HepG2 (cell line): ENCODE data around the gene DRAP1. TPM values are rescaled to one million over a fixed set of nuclear protein-coding genes. Genes with fewer than 3 reads are reported as not detected.

ENCODE experiments used
- AHR ChIP-seq: IDR thresholded peaks from 2 replicates; pipeline ENCODE4 v1.6.1; 2018; ENCODE audit warnings: missing genetic modification reagents, missing compliant biosample characterization
- BCL6 ChIP-seq: IDR thresholded peaks from 2 replicates; pipeline ENCODE4 v1.6.1; 2016; ENCODE audit warnings: missing genetic modification reagents, missing compliant biosample characterization
- CBX2 ChIP-seq, 2 experiments: fragments of 200-600 bp in 1 of 2; sonication (generic); formaldehyde crosslinking in 1 of 2; IDR thresholded peaks; 2 replicates each; pipeline versions ENCODE4 v1.7.0 to v1.8.1; 2018 to 2022; ENCODE audit warnings: low read depth in 2 of 2, low read length in 1 of 2, mild to moderate bottlenecking in 1 of 2, missing genetic modification reagents in 1 of 2
- EP300 ChIP-seq, 3 experiments: sonication (generic) in 1 of 3; formaldehyde crosslinking in 1 of 3; IDR thresholded peaks; 2 replicates each; pipeline versions ENCODE4 v1.5.1 to v1.6.1; 2011 to 2020; ENCODE audit warnings: low read depth in 2 of 3, low read length in 2 of 3, borderline replicate concordance in 1 of 3, improper control_type of control experiment in 1 of 3, mild to moderate bottlenecking in 1 of 3, missing genetic modification reagents in 1 of 3, moderate library complexity in 1 of 3
- ETV6 ChIP-seq: sonication (generic); formaldehyde crosslinking; conservative IDR thresholded peaks from 2 replicates; pipeline ENCODE4 v1.4.0; 2020; ENCODE audit warnings: missing genetic modification reagents
- GABPB1 ChIP-seq: IDR thresholded peaks from 2 replicates; pipeline ENCODE4 v1.6.1; 2016; ENCODE audit warnings: mild to moderate bottlenecking, missing genetic modification reagents, moderate library complexity, missing compliant biosample characterization
- HIVEP1 ChIP-seq: sonication (generic); formaldehyde crosslinking; IDR thresholded peaks from 2 replicates; pipeline ENCODE4 v1.4.0; 2020; ENCODE audit warnings: mild to moderate bottlenecking, missing genetic modification reagents
- MEIS2 ChIP-seq: sonication (generic); formaldehyde crosslinking; IDR thresholded peaks from 2 replicates; pipeline ENCODE4 v1.9.0; 2021; ENCODE audit warnings: mild to moderate bottlenecking, missing genetic modification reagents
- PITX1 ChIP-seq: sonication (generic); formaldehyde crosslinking; IDR thresholded peaks from 2 replicates; pipeline ENCODE4 v1.5.1; 2020; ENCODE audit warnings: mild to moderate bottlenecking, missing genetic modification reagents
- SCMH1 ChIP-seq: sonication (generic); formaldehyde crosslinking; IDR thresholded peaks from 2 replicates; pipeline ENCODE4 v1.9.0; 2021; ENCODE audit warnings: missing genetic modification reagents, mild to moderate bottlenecking, borderline replicate concordance
- TAF15 ChIP-seq: fragments of 200-400 bp; formaldehyde crosslinking; IDR thresholded peaks from one replicate; pipeline ENCODE4 v1.6.1; 2018; ENCODE audit warnings: mild to moderate bottlenecking, low read depth, low read length; ENCODE audit not compliant: poor library complexity, severe bottlenecking
- ZKSCAN1 ChIP-seq: fragments of 150-350 bp; IDR thresholded peaks from 2 replicates; pipeline ENCODE4 v1.6.1; 2014; ENCODE audit warnings: low read length
- ZMYM3 ChIP-seq: sonication (generic); formaldehyde crosslinking; IDR thresholded peaks from 2 replicates; pipeline ENCODE4 v1.5.1; 2020; ENCODE audit warnings: mild to moderate bottlenecking, missing genetic modification reagents
- ZNF143 ChIP-seq: sonication (generic); formaldehyde crosslinking; IDR thresholded peaks from 2 replicates; pipeline ENCODE4 v1.4.0; 2020; ENCODE audit warnings: missing genetic modification reagents
- ZNF282 ChIP-seq: fragments of 450-650 bp; IDR thresholded peaks from 2 replicates; pipeline ENCODE4 v1.6.1; 2018; ENCODE audit not compliant: partially characterized antibody
- ZNF329 ChIP-seq: sonication (generic); formaldehyde crosslinking; IDR thresholded peaks from 2 replicates; pipeline ENCODE4 v1.9.0; 2021; ENCODE audit warnings: low read depth, mild to moderate bottlenecking, missing genetic modification reagents
- ZNF350 ChIP-seq: sonication (generic); formaldehyde crosslinking; IDR thresholded peaks from 2 replicates; pipeline ENCODE4 v1.4.0; 2020; ENCODE audit warnings: mild to moderate bottlenecking, low read depth, missing genetic modification reagents, borderline replicate concordance
- polyA plus RNA-seq, 8 experiments: library from polyadenylated mRNA; depleted of rRNA in 3 of 8; stranded (reverse) in 7 of 8; unstranded in 1 of 8; fragments of >200 nt; fragmentation: Illumina TruSeq in 4 of 8; extraction: Trizol in 4 of 8; gene quantifications; 2 replicates each; pipeline versions ENCODE4 v1.2.1 to v1.2.3, GENCODE V29; 2011 to 2016; ENCODE audit warnings: low read depth in 4 of 8, missing spikeins in 1 of 8, mixed read lengths in 1 of 8; ENCODE audit not compliant: insufficient read depth in 1 of 8
- total RNA-seq, 5 experiments: library from RNA; depleted of rRNA; stranded (reverse); fragments of >200 nt; fragmentation: Illumina TruSeq; extraction: Trizol; gene quantifications; 2 replicates each; pipeline ENCODE4 v1.2.3, GENCODE V29; 2016; ENCODE audit warnings: low read depth in 1 of 5
- TF ChIP-seq, protein P1 (sequence below), 2 experiments: IDR thresholded peaks; 2 replicates each; pipeline ENCODE4 v1.6.1; 2011 to 2012; ENCODE audit warnings: low read length in 2 of 2, borderline replicate concordance in 1 of 2, low read depth in 1 of 2, mild to moderate bottlenecking in 1 of 2, moderate library complexity in 1 of 2
- TF ChIP-seq, protein P2 (sequence below): sonication (generic); formaldehyde crosslinking; IDR thresholded peaks from 2 replicates; pipeline ENCODE4 v1.4.0; 2020; ENCODE audit warnings: low read depth, missing genetic modification reagents
- TF ChIP-seq, protein P3 (sequence below): sonication (generic); formaldehyde crosslinking; conservative IDR thresholded peaks from 2 replicates; pipeline ENCODE4 v1.4.0; 2020; ENCODE audit warnings: missing genetic modification reagents

Gene DRAP1
- total and polyA plus RNA-seq, 2 of the 13 experiments (the other 11 are each of a cell fraction or from before 2014, with no cell fraction given), result 46.8 to 52.3 TPM

GRCh38 chr11:65891219-65892136 is 27.7 kb upstream of the DRAP1 start (continued):
- TF ChIP-seq, protein P1, sequence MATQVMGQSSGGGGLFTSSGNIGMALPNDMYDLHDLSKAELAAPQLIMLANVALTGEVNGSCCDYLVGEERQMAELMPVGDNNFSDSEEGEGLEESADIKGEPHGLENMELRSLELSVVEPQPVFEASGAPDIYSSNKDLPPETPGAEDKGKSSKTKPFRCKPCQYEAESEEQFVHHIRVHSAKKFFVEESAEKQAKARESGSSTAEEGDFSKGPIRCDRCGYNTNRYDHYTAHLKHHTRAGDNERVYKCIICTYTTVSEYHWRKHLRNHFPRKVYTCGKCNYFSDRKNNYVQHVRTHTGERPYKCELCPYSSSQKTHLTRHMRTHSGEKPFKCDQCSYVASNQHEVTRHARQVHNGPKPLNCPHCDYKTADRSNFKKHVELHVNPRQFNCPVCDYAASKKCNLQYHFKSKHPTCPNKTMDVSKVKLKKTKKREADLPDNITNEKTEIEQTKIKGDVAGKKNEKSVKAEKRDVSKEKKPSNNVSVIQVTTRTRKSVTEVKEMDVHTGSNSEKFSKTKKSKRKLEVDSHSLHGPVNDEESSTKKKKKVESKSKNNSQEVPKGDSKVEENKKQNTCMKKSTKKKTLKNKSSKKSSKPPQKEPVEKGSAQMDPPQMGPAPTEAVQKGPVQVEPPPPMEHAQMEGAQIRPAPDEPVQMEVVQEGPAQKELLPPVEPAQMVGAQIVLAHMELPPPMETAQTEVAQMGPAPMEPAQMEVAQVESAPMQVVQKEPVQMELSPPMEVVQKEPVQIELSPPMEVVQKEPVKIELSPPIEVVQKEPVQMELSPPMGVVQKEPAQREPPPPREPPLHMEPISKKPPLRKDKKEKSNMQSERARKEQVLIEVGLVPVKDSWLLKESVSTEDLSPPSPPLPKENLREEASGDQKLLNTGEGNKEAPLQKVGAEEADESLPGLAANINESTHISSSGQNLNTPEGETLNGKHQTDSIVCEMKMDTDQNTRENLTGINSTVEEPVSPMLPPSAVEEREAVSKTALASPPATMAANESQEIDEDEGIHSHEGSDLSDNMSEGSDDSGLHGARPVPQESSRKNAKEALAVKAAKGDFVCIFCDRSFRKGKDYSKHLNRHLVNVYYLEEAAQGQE (IDR thresholded peaks at IDR 0.05; ENCODE audit: borderline replicate concordance in 1 of 2, low read depth in 1 of 2, low read length in 2 of 2), result 0 out of 4 replicates have a peak, but pooled peaks of 1 of the 2 experiments have one; percentile 16
- TF ChIP-seq TAF15 (no peak), GABPB1 (CRISPR knock-in tag) (peak; percentile 37; the same call in 1 of the 2 replicates), ETV6 (CRISPR knock-in tag) (no peak), ZNF329 (no peak; the same call in 1 of the 2 replicates), HIVEP1 (no peak), ZNF282 (no peak), ZKSCAN1 (no peak), SCMH1 (CRISPR knock-in tag) (no peak), AHR (CRISPR knock-in tag) (no peak), ZMYM3 (CRISPR knock-in tag) (no peak), EP300 (IDR thresholded peaks at IDR 0.05; ENCODE audit: low read depth in 2 of 2, low read length in 2 of 2) (0 out of 4 replicates have a peak, but pooled peaks of 1 of the 2 experiments have one; percentile 24), EP300 (CRISPR knock-in tag; IDR thresholded peaks at IDR 0.05; ENCODE audit: borderline replicate concordance) (no peak), ZNF350 (CRISPR knock-in tag) (peak; percentile 23; the same call in 1 of the 2 replicates), ZNF143 (CRISPR knock-in tag) (no peak), MEIS2 (no peak; the same call in 1 of the 2 replicates), BCL6 (CRISPR knock-in tag) (peak; percentile 49), CBX2 (IDR thresholded peaks at IDR 0.05; ENCODE audit: low read depth, low read length) (no peak), CBX2 (CRISPR knock-in tag; IDR thresholded peaks at IDR 0.05; ENCODE audit: low read depth) (no peak), PITX1 (peak; percentile 14; the same call in 1 of the 2 replicates)
- TF ChIP-seq, protein P2, sequence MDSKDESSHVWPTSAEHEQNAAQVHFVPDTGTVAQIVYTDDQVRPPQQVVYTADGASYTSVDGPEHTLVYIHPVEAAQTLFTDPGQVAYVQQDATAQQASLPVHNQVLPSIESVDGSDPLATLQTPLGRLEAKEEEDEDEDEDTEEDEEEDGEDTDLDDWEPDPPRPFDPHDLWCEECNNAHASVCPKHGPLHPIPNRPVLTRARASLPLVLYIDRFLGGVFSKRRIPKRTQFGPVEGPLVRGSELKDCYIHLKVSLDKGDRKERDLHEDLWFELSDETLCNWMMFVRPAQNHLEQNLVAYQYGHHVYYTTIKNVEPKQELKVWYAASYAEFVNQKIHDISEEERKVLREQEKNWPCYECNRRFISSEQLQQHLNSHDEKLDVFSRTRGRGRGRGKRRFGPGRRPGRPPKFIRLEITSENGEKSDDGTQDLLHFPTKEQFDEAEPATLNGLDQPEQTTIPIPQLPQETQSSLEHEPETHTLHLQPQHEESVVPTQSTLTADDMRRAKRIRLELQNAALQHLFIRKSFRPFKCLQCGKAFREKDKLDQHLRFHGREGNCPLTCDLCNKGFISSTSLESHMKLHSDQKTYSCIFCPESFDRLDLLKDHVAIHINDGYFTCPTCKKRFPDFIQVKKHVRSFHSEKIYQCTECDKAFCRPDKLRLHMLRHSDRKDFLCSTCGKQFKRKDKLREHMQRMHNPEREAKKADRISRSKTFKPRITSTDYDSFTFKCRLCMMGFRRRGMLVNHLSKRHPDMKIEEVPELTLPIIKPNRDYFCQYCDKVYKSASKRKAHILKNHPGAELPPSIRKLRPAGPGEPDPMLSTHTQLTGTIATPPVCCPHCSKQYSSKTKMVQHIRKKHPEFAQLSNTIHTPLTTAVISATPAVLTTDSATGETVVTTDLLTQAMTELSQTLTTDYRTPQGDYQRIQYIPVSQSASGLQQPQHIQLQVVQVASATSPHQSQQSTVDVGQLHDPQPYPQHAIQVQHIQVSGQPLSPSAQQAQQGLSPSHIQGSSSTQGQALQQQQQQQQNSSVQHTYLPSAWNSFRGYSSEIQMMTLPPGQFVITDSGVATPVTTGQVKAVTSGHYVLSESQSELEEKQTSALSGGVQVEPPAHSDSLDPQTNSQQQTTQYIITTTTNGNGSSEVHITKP, result no peak
- TF ChIP-seq, protein P3, sequence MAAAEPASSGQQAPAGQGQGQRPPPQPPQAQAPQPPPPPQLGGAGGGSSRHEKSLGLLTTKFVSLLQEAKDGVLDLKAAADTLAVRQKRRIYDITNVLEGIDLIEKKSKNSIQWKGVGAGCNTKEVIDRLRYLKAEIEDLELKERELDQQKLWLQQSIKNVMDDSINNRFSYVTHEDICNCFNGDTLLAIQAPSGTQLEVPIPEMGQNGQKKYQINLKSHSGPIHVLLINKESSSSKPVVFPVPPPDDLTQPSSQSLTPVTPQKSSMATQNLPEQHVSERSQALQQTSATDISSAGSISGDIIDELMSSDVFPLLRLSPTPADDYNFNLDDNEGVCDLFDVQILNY (CRISPR knock-in tag), result no peak
